Endothelial cell of umbilical vein (primary cell): ENCODE data around the gene CYTH1.

Source experiments
- CTCF ChIP-seq, 2 donors: IDR thresholded peaks; 1 replicate in 1 of 2; 2 replicates in 1 of 2; pipeline ENCODE4 v1.5.1; 2011; ENCODE audit warnings: low read length in 2 of 2, mild to moderate bottlenecking in 2 of 2, moderate library complexity in 2 of 2, control low read depth in 1 of 2, inconsistent platforms in 1 of 2, low read depth in 1 of 2; ENCODE audit not compliant: insufficient read depth in 1 of 2; ENCODE audit errors: extremely low read depth in 1 of 2
- JUN ChIP-seq: IDR thresholded peaks from 2 replicates; pipeline ENCODE4 v1.6.1; 2011; ENCODE audit warnings: borderline replicate concordance, low read depth; ENCODE audit not compliant: insufficient read length, insufficient read depth
- MAX ChIP-seq: IDR thresholded peaks from 2 replicates; pipeline ENCODE4 v1.6.1; 2011; ENCODE audit not compliant: insufficient read depth, insufficient read length
- POLR2A ChIP-seq: IDR thresholded peaks from 2 replicates; pipeline ENCODE4 v1.6.1; 2012; ENCODE audit warnings: low read depth, mild to moderate bottlenecking, control low read depth, low read length

GRCh38 chr17:78822552-78822951 lies 40.5 kb upstream of the CYTH1 start:
- TF ChIP-seq CTCF (IDR thresholded peaks at IDR 0.05; ENCODE audit: extremely low read depth in 1 of 2, insufficient read depth in 1 of 2, low read depth in 1 of 2, low read length in 2 of 2): no peak
- no peak for TF ChIP-seq MAX
- TF ChIP-seq JUN: no peak
- TF ChIP-seq POLR2A: no peak
